Right atrium auricular region (tissue), 2 donors: Measurements from ENCODE around the gene ANKRD13B. TPM values are rescaled to one million over a fixed set of nuclear protein-coding genes. Genes with fewer than 3 reads are reported as not detected.

Source experiments
- DNase-seq: peaks from one replicate; pipeline ENCODE4 v3.0.0-alpha.2; 2019; ENCODE audit warnings: low spot score
- H3K27ac ChIP-seq, 2 donors: fragments of 200-600 bp; sonication (generic); 1 replicate in 1 of 2; 2 replicates in 1 of 2; pipeline ENCODE4 v1.5.1; 2016 to 2019
- H3K27me3 ChIP-seq, 2 donors: fragments of 200-600 bp; sonication (generic); one replicate each; pipeline versions ENCODE4 v1.5.1 to v1.6.0; 2017 to 2019
- H3K36me3 ChIP-seq: fragments of 200-600 bp; sonication (generic); one replicate; pipeline ENCODE4 v1.5.1; 2016
- H3K4me1 ChIP-seq, 2 donors: fragments of 200-600 bp; sonication (generic); one replicate each; pipeline versions ENCODE4 v1.5.1 to v1.6.0; 2017 to 2019
- H3K4me3 ChIP-seq, 2 donors: fragments of 200-600 bp; sonication (generic); 1 replicate in 1 of 2; 2 replicates in 1 of 2; pipeline ENCODE4 v1.5.1; 2017 to 2019; ENCODE audit warnings: mild to moderate bottlenecking in 1 of 2, moderate library complexity in 1 of 2
- H3K9me3 ChIP-seq, 2 donors: fragments of 200-600 bp; sonication (generic); one replicate each; pipeline ENCODE4 v1.5.1; 2019
- CTCF ChIP-seq, 2 donors: fragments of 200-600 bp; sonication (generic); IDR thresholded peaks; one replicate each; pipeline ENCODE4 v1.5.1; 2019; ENCODE audit warnings: antibody characterized with exemption in 2 of 2
- total RNA-seq, 2 donors: library from RNA; depleted of rRNA; stranded (reverse); fragments of >200 nt; gene quantifications; one replicate each; pipeline ENCODE4 v1.1.0, GENCODE V29; 2016

The ANKRD13B gene
- total RNA-seq, 2 donors from 2014 or later, result 6.6 to 8.3 TPM

GRCh38 chr17:29620271-29620670, 27.3 kb downstream of the ANKRD13B start:
- Histone ChIP-seq H3K9me3 (no peaks in the 10 kb centered on the region), H3K4me3 (no peak overlapping the region), H3K4me1 (peaks cover 0 to 80% of the 10 kb centered on the region in 2 donors), H3K27ac (peak overlapping the region; percentile 82 to 86), H3K36me3 (no peaks in the 10 kb centered on the region), H3K27me3 (no peaks in the 10 kb centered on the region)
- no peak for DNase-seq
- TF ChIP-seq CTCF (IDR thresholded peaks at IDR 0.05), result no peak

- H3K4me3 ChIP-seq, result peak overlapping the region in 1 of 2 donors; percentile 69
- no peaks in the 10 kb centered on the region for H3K9me3 ChIP-seq
- peak overlapping the region; percentile 82 to 86 for H3K27ac ChIP-seq
- no peaks in the 10 kb centered on the region for H3K27me3 ChIP-seq
- no peak for DNase-seq
- TF ChIP-seq CTCF (IDR thresholded peaks at IDR 0.05), result no peak
- H3K36me3 ChIP-seq, result no peaks in the 10 kb centered on the region
- peaks cover 0 to 73% of the 10 kb centered on the region in 2 donors for H3K4me1 ChIP-seq
Measured at GRCh38 chr17:29620779-29621500, 28.0 kb downstream of the ANKRD13B start.

- Histone ChIP-seq H3K4me1 (peaks cover 0 to 65% of the 10 kb centered on the region in 2 donors), H3K4me3 (peak overlapping the region; percentile 57 to 69), H3K36me3 (no peaks in the 10 kb centered on the region), H3K27ac (peak overlapping the region; percentile 82 to 86), H3K27me3 (no peaks in the 10 kb centered on the region), H3K9me3 (no peaks in the 10 kb centered on the region)
- DNase-seq, result no peak
- no peak for TF ChIP-seq CTCF (IDR thresholded peaks at IDR 0.05)
Measured at GRCh38 chr17:29621751-29622194, 28.8 kb downstream of the ANKRD13B start.

GRCh38 chr17:29622337-29623282, 29.7 kb downstream of the ANKRD13B start, which contains the start of gene CORO6:
CORO6 (minus strand) TSS chr17:29622912; CDS start chr17:29621421, 1,491 bp downstream.
- Histone ChIP-seq H3K9me3 (no peaks in the 10 kb centered on the region), H3K4me3 (peak within 1 kb of the TSS; percentile 57 to 69), H3K27ac (peak within 1 kb of the TSS; percentile 82 to 86), H3K4me1 (peaks cover 0 to 58% of the 10 kb centered on the region in 2 donors), H3K36me3 (no peaks in the 10 kb centered on the region), H3K27me3 (no peaks in the 10 kb centered on the region)
- TF ChIP-seq CTCF (IDR thresholded peaks at IDR 0.05), result no peak
- DNase-seq, result no peak

- DNase-seq, result no peak
- no peaks in the 10 kb centered on the region for H3K9me3 ChIP-seq
- H3K4me1 ChIP-seq, result peaks cover 0 to 57% of the 10 kb centered on the region in 2 donors
- peak overlapping the region in 1 of 2 donors; percentile 69 for H3K4me3 ChIP-seq
- H3K27ac ChIP-seq, result peak overlapping the region; percentile 82 to 86
- H3K36me3 ChIP-seq, result no peaks in the 10 kb centered on the region
- no peak for TF ChIP-seq CTCF (IDR thresholded peaks at IDR 0.05)
- no peaks in the 10 kb centered on the region for H3K27me3 ChIP-seq
Measured at GRCh38 chr17:29623283-29623647, 30.3 kb downstream of the ANKRD13B start.
